ENCODE results near the gene NAA80. TPM values are rescaled to one million over a fixed set of nuclear protein-coding genes. Genes with fewer than 3 reads are reported as not detected.

The NAA80 gene
- total and polyA plus RNA-seq, 2 of the 13 experiments (the other 11 are each of a cell fraction or from before 2014, with no cell fraction given), result 3.4 to 8.7 TPM

DNA sequence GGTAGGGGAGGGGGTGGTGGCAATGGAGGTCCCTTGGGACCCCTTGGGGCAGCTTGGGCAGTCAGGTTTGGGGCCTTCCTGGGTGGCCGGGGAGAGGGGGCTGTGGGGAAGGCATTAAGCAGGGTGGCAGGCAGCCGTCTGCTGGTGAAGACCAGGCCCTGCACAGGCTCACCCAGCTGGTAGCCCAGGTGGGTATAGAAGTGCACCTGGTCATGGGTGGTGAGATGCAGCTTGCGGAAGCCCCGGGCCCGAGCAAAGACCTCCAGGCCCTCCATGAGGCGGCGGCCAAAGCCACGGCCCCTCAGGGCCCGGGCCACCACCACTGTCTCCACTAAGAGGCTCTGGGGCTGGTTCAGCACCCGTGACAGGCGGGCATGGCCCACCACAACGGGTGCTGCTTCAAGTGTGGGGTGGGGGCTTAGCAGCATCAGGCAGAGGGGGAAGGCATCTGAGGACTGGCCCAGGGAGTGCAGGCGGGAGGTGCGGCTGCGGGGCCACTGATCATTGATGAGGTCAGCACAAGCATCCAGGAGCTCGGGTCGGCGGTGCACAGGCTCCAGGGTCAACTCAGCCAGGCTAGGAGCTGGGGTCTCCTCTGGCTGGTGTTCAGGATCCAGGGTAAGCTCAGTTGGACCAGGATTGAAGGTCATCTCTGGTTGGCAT lies 2.4 kb downstream of the NAA80 start:
- 91% methylated on average over 11 of the region's 18 CpGs for WGBS (ENCODE audit: low lambda C conversion rate)
- peaks cover 54% of the 10 kb centered on the region for H3K4me1 ChIP-seq (ENCODE audit: insufficient read depth, low read length)
- no peak overlapping the region for H3K4me2 ChIP-seq (ENCODE audit: low read depth, low read length)
- peaks cover 1 to 3% of the 10 kb centered on the region in 2 experiments; a peak in 2 of 5 replicates for H3K36me3 ChIP-seq (replicated peaks in 1 of 2; ENCODE audit: control insufficient read depth in 1 of 2, insufficient read depth in 2 of 2, low read length in 2 of 2)
- peak overlapping the region; percentile 10 for H3K27ac ChIP-seq (ENCODE audit: extremely low read length, insufficient read depth, low read length)
- DNase-seq (ENCODE audit: low spot score) (no peak), FAIRE-seq (no peak), ATAC-seq (no peak)
- H3K9me3 ChIP-seq (ENCODE audit: low read length), result no peaks in the 10 kb centered on the region
- 0 out of 2 replicates have a peak, but pooled peaks cover under 1% of the 10 kb centered on the region for H4K20me1 ChIP-seq (ENCODE audit: insufficient read depth, low read length)
- H3K27me3 ChIP-seq (ENCODE audit: control insufficient read depth in 1 of 2, insufficient read depth in 2 of 2, low read length in 2 of 2), result no peaks in the 10 kb centered on the region; a peak in 1 of 5 replicates
- TF ChIP-seq, protein P1, sequence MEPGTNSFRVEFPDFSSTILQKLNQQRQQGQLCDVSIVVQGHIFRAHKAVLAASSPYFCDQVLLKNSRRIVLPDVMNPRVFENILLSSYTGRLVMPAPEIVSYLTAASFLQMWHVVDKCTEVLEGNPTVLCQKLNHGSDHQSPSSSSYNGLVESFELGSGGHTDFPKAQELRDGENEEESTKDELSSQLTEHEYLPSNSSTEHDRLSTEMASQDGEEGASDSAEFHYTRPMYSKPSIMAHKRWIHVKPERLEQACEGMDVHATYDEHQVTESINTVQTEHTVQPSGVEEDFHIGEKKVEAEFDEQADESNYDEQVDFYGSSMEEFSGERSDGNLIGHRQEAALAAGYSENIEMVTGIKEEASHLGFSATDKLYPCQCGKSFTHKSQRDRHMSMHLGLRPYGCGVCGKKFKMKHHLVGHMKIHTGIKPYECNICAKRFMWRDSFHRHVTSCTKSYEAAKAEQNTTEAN (CRISPR knock-in tag; conservative IDR thresholded peaks at IDR 0.05), result no peak
- TF ChIP-seq RBFOX2 (IDR thresholded peaks at IDR 0.05; ENCODE audit: low read depth, low read length) (0 out of 2 replicates have a peak, but pooled peaks have one; percentile 17), HOXA7 (CRISPR knock-in tag; IDR thresholded peaks at IDR 0.05) (no peak), PRMT3 (CRISPR knock-in tag; IDR thresholded peaks at IDR 0.05; ENCODE audit: borderline replicate concordance, low read depth) (no peak), CENPX (CRISPR knock-in tag; IDR thresholded peaks at IDR 0.05) (no peak), ZSCAN22 (CRISPR knock-in tag; IDR thresholded peaks at IDR 0.05) (no peak)
- in situ Hi-C loops (cut with HindIII; ENCODE audit: extremely low pct_ligation_motif_present, low pct_unique_long_range_greater_than_20kb), result no loop called here
- POLR2A ChIA-PET, result interaction anchor here (0.9 to 7.9 kb wide), 3 partner anchors 9 to 101 kb away, joined by 3 to 222 read pairs (median 5); partner anchors contain the start of gene HYAL2
- CTCF ChIA-PET (ENCODE audit: low intra/inter-chr PET ratio, low total read pairs), result no interaction called here
- intact Hi-C loops (cut with micrococcal nuclease; ENCODE audit: unreplicated experiment), result no loop called here
- no peak overlapping the region for H3K9ac ChIP-seq (ENCODE audit: insufficient read depth, low read depth, low read length)
- no TSS peak for BruUV-seq (replicated peaks)
- no peak overlapping the region for H2AFZ ChIP-seq (ENCODE audit: low read length)
- no peak overlapping the region for H3K4me3 ChIP-seq (replicated peaks in 1 of 3; ENCODE audit: insufficient read depth in 1 of 3, low read depth in 2 of 3, low read length in 3 of 3)
- peaks cover 22% of the 10 kb centered on the region for H3K79me2 ChIP-seq (ENCODE audit: insufficient read depth, low read length)
